ENCODE results near the gene DMXL2.

GRCh38 chr15:51558876-51559275 is 63.7 kb downstream of the DMXL2 start:
- TF ChIP-seq CTCF (conservative IDR thresholded peaks at IDR 0.05) (no peak), EZH2 (IDR thresholded peaks at IDR 0.05; ENCODE audit: low read depth) (no peak)
